ENCODE data around the gene IFNGR1.

The IFNGR1 gene

GRCh38 chr6:137214931-137215330 lies 4.3 kb downstream of the IFNGR1 start:
- H3K27me3 ChIP-seq (ENCODE audit: insufficient read depth, low read depth), result no peaks in the 10 kb centered on the region
- no peak overlapping the region for H3K4me3 ChIP-seq (IDR thresholded peaks at IDR 0.05; ENCODE audit: insufficient read depth, low read depth, low read length)
- H3K9ac ChIP-seq, result no peak overlapping the region
- H3K27ac ChIP-seq, result no peak overlapping the region
- H3K79me2 ChIP-seq (ENCODE audit: insufficient read depth, low read depth), result peaks cover 5% of the 10 kb centered on the region; the same call in 1 of the 2 replicates
- no peak overlapping the region for H3K4me2 ChIP-seq
- no peak overlapping the region for H2AFZ ChIP-seq (ENCODE audit: low read depth)
- H4K20me1 ChIP-seq (ENCODE audit: insufficient read depth), result no peaks in the 10 kb centered on the region
- no peaks in the 10 kb centered on the region for H3K36me3 ChIP-seq (ENCODE audit: insufficient read depth)
- TF ChIP-seq, protein P1, sequence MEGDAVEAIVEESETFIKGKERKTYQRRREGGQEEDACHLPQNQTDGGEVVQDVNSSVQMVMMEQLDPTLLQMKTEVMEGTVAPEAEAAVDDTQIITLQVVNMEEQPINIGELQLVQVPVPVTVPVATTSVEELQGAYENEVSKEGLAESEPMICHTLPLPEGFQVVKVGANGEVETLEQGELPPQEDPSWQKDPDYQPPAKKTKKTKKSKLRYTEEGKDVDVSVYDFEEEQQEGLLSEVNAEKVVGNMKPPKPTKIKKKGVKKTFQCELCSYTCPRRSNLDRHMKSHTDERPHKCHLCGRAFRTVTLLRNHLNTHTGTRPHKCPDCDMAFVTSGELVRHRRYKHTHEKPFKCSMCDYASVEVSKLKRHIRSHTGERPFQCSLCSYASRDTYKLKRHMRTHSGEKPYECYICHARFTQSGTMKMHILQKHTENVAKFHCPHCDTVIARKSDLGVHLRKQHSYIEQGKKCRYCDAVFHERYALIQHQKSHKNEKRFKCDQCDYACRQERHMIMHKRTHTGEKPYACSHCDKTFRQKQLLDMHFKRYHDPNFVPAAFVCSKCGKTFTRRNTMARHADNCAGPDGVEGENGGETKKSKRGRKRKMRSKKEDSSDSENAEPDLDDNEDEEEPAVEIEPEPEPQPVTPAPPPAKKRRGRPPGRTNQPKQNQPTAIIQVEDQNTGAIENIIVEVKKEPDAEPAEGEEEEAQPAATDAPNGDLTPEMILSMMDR (conservative IDR thresholded peaks at IDR 0.05; ENCODE audit: low read depth, low read length), result no peak
- peaks cover 16% of the 10 kb centered on the region for H3K4me1 ChIP-seq (ENCODE audit: low read depth, poor library complexity, severe bottlenecking)

DNA sequence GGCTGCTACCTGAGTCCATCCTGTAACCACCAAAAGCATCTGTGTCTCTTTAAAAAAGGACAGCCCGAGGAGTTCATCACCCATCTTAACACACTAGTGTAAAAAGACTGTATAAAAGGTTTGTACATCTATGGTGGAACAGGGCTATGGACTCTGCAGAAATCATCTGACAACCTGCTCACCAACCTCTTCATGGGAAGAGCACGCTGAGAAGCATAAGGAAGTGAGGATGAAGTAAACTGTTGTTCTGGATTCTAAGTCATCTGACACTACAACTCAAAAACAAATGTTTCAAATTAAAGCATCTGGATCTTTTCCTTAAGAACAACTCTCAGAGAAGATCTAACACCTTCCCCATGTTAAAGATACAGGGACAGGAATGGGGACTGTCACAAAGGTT lies 5.4 kb downstream of the IFNGR1 start:
- TF ChIP-seq, protein P1 (conservative IDR thresholded peaks at IDR 0.05; ENCODE audit: low read depth, low read length), result no peak
- Histone ChIP-seq H3K4me1 (ENCODE audit: low read depth, poor library complexity, severe bottlenecking) (peaks cover 11% of the 10 kb centered on the region), H2AFZ (ENCODE audit: low read depth) (no peak overlapping the region), H3K79me2 (ENCODE audit: insufficient read depth, low read depth) (peaks cover 5% of the 10 kb centered on the region; the same call in 1 of the 2 replicates), H4K20me1 (ENCODE audit: insufficient read depth) (no peaks in the 10 kb centered on the region), H3K9ac (no peak overlapping the region), H3K27me3 (ENCODE audit: insufficient read depth, low read depth) (no peaks in the 10 kb centered on the region), H3K4me2 (no peak overlapping the region), H3K27ac (no peak overlapping the region), H3K4me3 (IDR thresholded peaks at IDR 0.05; ENCODE audit: insufficient read depth, low read depth, low read length) (no peak overlapping the region), H3K36me3 (ENCODE audit: insufficient read depth) (no peaks in the 10 kb centered on the region)

GRCh38 chr6:137213331-137213740 lies 5.8 kb downstream of the IFNGR1 start:
- Histone ChIP-seq H3K36me3 (ENCODE audit: insufficient read depth) (no peaks in the 10 kb centered on the region), H3K4me1 (ENCODE audit: low read depth, poor library complexity, severe bottlenecking) (peaks cover 11% of the 10 kb centered on the region), H3K79me2 (ENCODE audit: insufficient read depth, low read depth) (peaks cover 5% of the 10 kb centered on the region; the same call in 1 of the 2 replicates), H3K4me3 (IDR thresholded peaks at IDR 0.05; ENCODE audit: insufficient read depth, low read depth, low read length) (no peak overlapping the region), H3K27me3 (ENCODE audit: insufficient read depth, low read depth) (no peaks in the 10 kb centered on the region), H3K27ac (no peak overlapping the region), H3K9ac (no peak overlapping the region), H3K4me2 (no peak overlapping the region), H2AFZ (ENCODE audit: low read depth) (no peak overlapping the region), H4K20me1 (ENCODE audit: insufficient read depth) (no peaks in the 10 kb centered on the region)
- TF ChIP-seq, protein P1 (conservative IDR thresholded peaks at IDR 0.05; ENCODE audit: low read depth, low read length), result no peak

- H3K9ac ChIP-seq, result no peak overlapping the region
- no peaks in the 10 kb centered on the region for H3K27me3 ChIP-seq (ENCODE audit: insufficient read depth, low read depth)
- H3K4me1 ChIP-seq (ENCODE audit: low read depth, poor library complexity, severe bottlenecking), result peaks cover 4% of the 10 kb centered on the region
- no peak overlapping the region for H3K27ac ChIP-seq
- TF ChIP-seq, protein P1 (conservative IDR thresholded peaks at IDR 0.05; ENCODE audit: low read depth, low read length), result no peak
- H3K4me2 ChIP-seq, result no peak overlapping the region
- no peaks in the 10 kb centered on the region for H3K79me2 ChIP-seq (ENCODE audit: insufficient read depth, low read depth)
- H4K20me1 ChIP-seq (ENCODE audit: insufficient read depth), result no peaks in the 10 kb centered on the region
- no peak overlapping the region for H3K4me3 ChIP-seq (IDR thresholded peaks at IDR 0.05; ENCODE audit: insufficient read depth, low read depth, low read length)
- no peak overlapping the region for H2AFZ ChIP-seq (ENCODE audit: low read depth)
- H3K36me3 ChIP-seq (ENCODE audit: insufficient read depth), result no peaks in the 10 kb centered on the region
These were observed 7.3 kb downstream of the IFNGR1 start for GRCh38 chr6:137211910-137212309.

Data from KMS-11 (cell line).